ENCODE results near the gene EXTL1. TPM values are rescaled to one million over a fixed set of nuclear protein-coding genes. Genes with fewer than 3 reads are reported as not detected.

The EXTL1 gene
- not detected in 2 replicates for total RNA-seq (2022)
- percentile 1 among the genes with signal in this experiment for Bru-seq, nascent RNA
- not detected for BruChase-seq, experiment 1, labeled RNA remaining after a 6-hour chase
- not detected for BruChase-seq, experiment 2, labeled RNA remaining after a 2-hour chase
- long read RNA-seq = 0 reads

DNA sequence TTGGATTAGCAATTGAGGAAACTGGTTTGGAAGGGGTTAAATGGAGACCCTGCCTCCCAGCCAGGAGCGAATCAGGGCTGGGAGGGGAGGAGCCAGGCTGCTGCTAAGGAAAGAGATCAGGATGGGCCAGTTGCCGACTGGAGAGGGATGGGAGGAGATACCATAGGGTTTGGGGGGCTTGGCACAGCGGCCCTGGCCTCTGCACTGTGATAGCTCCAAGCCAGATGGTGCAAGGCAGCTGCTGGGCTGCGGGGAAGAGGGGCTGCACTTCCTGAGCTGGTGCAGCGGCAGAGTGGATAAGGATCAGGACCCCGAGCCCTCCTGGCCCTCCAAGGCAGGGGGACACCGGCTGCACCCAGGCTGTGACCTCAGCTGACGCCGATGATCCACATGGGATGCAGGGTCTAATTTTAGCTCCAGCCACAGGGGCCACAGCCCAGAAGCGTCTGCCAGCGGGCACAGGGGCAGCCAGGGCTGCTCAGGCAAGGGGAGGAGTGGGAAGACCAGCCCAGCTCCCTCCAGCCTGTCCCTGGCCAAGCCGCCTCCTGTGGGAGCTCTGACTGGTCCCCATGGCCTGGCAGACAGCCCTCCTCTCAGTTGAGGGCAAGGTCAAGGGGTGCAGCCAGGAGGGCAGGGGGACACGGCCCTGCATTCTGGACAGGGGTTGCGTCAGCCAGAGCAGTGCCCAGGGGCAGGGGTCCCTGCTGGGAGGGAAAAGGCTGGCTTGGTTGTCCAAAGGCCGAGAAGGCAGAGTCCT lies at the start of gene EXTL1:
EXTL1 (plus strand) TSS at position 129 of the 757 bp plus-strand sequence. CDS start 872 bp downstream, outside the sequence.
- Mint-ChIP-seq H3K4me1 (ENCODE audit: low read depth, unreplicated experiment) (peaks cover 6% of the 10 kb centered on the region), H3K27me3 (ENCODE audit: unreplicated experiment) (peaks cover 18% of the 10 kb centered on the region), H3K9me3 (ENCODE audit: low read depth, unreplicated experiment) (no peaks in the 10 kb centered on the region), H3K27ac (ENCODE audit: unreplicated experiment) (no peak within 1 kb of the TSS), H3K4me3 (ENCODE audit: low read depth, unreplicated experiment) (no peak within 1 kb of the TSS), H3K36me3 (ENCODE audit: insufficient read depth, unreplicated experiment) (peaks cover 5% of the 10 kb centered on the region)
- CTCF ChIA-PET = no interaction called here
- TF ChIP-seq CTCF (IDR thresholded peaks at IDR 0.05; ENCODE audit: unreplicated experiment) = no peak
- no peak for DNase-seq
- BruUV-seq (replicated peaks) = no TSS peak
- intact Hi-C loops (cut with micrococcal nuclease; ENCODE audit: unreplicated experiment) = no loop called here

DNA sequence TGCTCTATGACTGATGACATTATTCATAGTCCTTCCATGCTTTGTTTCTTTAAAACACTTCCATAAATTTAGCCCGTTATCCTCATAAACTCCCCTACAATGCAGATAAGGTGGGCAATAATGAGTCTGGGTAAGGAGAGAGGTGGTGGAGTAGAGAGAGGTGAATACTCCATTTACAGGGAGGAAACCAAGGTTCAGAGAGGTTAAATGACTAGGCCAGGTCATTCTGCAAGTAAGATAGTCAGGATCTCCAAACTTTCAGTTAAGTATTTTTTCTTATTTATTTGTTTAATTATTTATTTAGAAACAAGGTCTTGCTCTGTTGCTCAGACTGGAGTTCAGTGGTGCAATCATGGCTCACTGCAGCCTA lies 49.8 kb upstream of the EXTL1 start:
- H3K4me3 Mint-ChIP-seq (ENCODE audit: low read depth, unreplicated experiment) = no peak overlapping the region
- H3K36me3 Mint-ChIP-seq (ENCODE audit: insufficient read depth, unreplicated experiment) = peaks cover 9% of the 10 kb centered on the region
- H3K27me3 Mint-ChIP-seq (ENCODE audit: unreplicated experiment) = no peaks in the 10 kb centered on the region
- intact Hi-C loops (cut with micrococcal nuclease; ENCODE audit: unreplicated experiment) = no loop called here
- no TSS peak for BruUV-seq (replicated peaks)
- TF ChIP-seq CTCF (IDR thresholded peaks at IDR 0.05; ENCODE audit: unreplicated experiment) = no peak
- no peaks in the 10 kb centered on the region for H3K4me1 Mint-ChIP-seq (ENCODE audit: low read depth, unreplicated experiment)
- CTCF ChIA-PET = no interaction called here
- H3K27ac Mint-ChIP-seq (ENCODE audit: unreplicated experiment) = no peak overlapping the region
- H3K9me3 Mint-ChIP-seq (ENCODE audit: low read depth, unreplicated experiment) = no peaks in the 10 kb centered on the region
- no peak for DNase-seq

DNA sequence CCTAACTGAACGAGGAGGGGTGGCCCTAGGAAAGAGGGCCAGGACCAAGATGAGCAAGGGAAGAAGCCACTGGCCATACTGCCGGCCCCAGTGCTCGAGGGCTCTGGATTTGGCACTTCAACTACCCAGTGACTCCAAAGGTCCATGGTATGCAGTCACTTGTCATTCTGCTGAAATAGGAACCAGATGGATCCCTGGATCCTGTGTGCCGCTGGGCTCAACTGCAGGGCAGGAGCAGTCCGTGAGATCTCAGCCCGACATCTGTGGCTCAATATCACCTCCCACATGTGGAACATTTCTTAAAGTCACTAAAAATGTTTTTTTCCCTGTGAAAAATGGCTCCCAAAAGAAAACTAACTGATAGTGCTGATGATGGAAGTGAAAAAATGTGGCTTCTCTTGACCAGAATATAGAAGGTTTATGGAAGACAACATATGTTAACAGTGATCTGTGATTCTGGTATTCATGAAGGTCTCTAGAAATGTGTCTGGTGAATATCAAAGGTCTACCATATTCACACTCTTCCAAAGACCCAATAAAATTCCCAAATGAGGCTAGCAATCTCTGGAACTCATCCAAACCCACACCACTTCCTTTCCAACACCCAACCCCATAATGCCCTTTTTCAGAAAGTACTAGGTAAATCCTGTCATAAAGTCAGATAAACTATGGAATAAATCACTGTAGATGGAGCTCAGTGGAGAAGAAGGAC lies 47.8 kb upstream of the EXTL1 start:
- intact Hi-C loops (cut with micrococcal nuclease; ENCODE audit: unreplicated experiment) = no loop called here
- Mint-ChIP-seq H3K9me3 (ENCODE audit: low read depth, unreplicated experiment) (no peaks in the 10 kb centered on the region), H3K27me3 (ENCODE audit: unreplicated experiment) (no peaks in the 10 kb centered on the region), H3K27ac (ENCODE audit: unreplicated experiment) (no peak overlapping the region), H3K4me3 (ENCODE audit: low read depth, unreplicated experiment) (no peak overlapping the region), H3K36me3 (ENCODE audit: insufficient read depth, unreplicated experiment) (peaks cover 9% of the 10 kb centered on the region), H3K4me1 (ENCODE audit: low read depth, unreplicated experiment) (no peaks in the 10 kb centered on the region)
- CTCF ChIA-PET = no interaction called here
- TF ChIP-seq CTCF (IDR thresholded peaks at IDR 0.05; ENCODE audit: unreplicated experiment) = no peak
- no peak for DNase-seq
- BruUV-seq (replicated peaks) = no TSS peak

GRCh38 chr1:25977801-25978200 lies 43.8 kb upstream of the EXTL1 start:
- Mint-ChIP-seq H3K27ac (ENCODE audit: unreplicated experiment) (no peak overlapping the region), H3K9me3 (ENCODE audit: low read depth, unreplicated experiment) (no peaks in the 10 kb centered on the region), H3K36me3 (ENCODE audit: insufficient read depth, unreplicated experiment) (no peaks in the 10 kb centered on the region), H3K27me3 (ENCODE audit: unreplicated experiment) (no peaks in the 10 kb centered on the region), H3K4me1 (ENCODE audit: low read depth, unreplicated experiment) (no peaks in the 10 kb centered on the region), H3K4me3 (ENCODE audit: low read depth, unreplicated experiment) (no peak overlapping the region)
- no peak for TF ChIP-seq CTCF (IDR thresholded peaks at IDR 0.05; ENCODE audit: unreplicated experiment)
- intact Hi-C loops (cut with micrococcal nuclease; ENCODE audit: unreplicated experiment) = no loop called here
- BruUV-seq (replicated peaks) = no TSS peak
- no peak for DNase-seq
- CTCF ChIA-PET = no interaction called here
